ENCODE measurements around the gene CXorf49B.
"Not testable (repeated sequence)": the region's sequence is repeated elsewhere in the genome, so short reads cannot be mapped to it uniquely, and the experiment has no call there.

DNA sequence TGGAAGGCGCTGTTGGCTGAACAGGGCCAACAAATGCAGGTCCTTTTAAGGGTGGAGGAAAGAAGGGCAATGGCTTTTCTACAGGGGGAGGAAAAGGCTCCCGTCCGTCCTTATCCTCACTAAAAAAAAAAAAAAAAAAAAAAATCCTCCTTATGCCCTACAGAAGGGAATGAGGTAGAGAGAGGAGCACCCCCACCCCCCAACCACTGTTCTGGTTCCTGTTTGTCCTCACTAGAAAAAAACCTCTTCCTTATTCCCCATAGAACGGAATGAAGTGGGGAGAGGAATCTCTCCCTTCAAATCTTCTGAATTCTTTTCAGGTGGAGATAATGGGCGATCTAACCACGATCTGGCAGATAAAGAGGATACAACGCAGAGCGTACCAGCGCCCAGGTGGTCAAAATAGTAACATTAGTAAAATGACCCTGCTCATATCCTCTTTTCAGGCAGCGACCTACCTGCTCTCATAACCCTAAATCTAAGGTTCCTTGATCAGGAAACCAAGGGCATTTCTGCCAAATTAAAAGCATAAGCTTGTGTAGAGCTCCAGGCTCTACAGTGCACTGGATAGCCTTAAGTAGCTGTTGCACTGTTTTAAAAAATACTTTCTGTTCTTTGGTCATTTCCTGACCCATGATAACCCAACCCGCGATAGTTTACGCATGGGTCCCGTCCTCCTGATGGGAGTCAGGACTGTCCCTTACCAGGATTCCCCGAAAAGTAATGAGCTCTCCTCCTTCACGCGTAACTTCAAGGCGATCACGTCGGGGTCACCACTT is 20.6 kb downstream of the CXorf49B start:
- not testable (repeated sequence) for TF ChIP-seq CTCF, POLR2AphosphoS5 (IDR thresholded peaks at IDR 0.05)

Measured in esophagus muscularis mucosa (tissue), 3 donors.